Measurements from ENCODE around the gene GP9. TPM values are rescaled to one million over a fixed set of nuclear protein-coding genes. Genes with fewer than 3 reads are reported as not detected.

The GP9 gene
- total and polyA plus RNA-seq, 9 of the 15 experiments (the other 6 are each of a cell fraction or from before 2014, with no cell fraction given) = not detected

DNA sequence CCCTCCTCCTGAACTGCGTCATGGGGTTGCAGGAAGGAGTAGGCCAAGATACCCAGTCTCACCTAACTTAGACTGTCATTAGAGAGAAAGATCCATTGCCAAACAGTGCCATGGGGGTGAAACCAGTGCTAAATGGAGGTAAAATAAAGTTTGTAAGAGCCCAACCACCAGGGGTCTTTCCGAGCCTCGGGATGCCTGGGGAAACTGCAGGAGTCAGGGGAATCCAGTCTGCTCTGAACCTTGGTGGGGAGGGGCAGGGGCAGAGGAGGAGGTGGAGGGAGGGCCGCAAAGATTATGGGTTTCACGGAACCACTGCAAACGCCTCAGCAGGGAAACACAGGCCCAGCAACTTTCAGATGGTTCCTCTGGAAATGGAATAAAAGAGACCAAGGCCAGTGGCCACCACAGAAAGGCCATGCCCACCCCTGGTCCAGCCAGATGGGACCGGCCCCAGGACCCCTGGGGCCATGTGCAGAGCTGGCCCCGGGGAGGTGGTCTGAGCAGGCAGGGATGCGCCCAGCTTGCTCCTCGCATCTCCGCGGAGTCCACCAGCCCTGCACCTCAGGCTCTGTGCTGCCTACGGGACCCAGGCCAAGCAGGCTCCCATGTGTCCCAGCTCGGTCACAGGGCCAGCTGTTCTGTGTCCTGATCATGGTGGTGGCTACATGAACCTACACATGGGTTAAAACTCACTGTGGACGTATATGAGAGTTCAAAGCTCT lies 19.8 kb upstream of the GP9 start:
- POLR2A ChIA-PET = interaction anchor here (1.0 kb wide), 1 partner anchor 8 kb away, joined by 3 read pairs; no protein-coding TSS in a partner anchor
- in situ Hi-C loops (cut with MboI) = no loop called here
- CTCF ChIA-PET (ENCODE audit: low intra/inter-chr PET ratio) = no interaction called here
- no peaks in the 10 kb centered on the region for H3K36me3 ChIP-seq (ENCODE audit: control insufficient read depth, insufficient read depth, low read length)
- H3K9ac ChIP-seq (ENCODE audit: insufficient read depth in 1 of 2, low read depth in 2 of 2, low read length in 2 of 2) = no peak overlapping the region
- no TSS peak for BruUV-seq (replicated peaks)
- no peaks in the 10 kb centered on the region for H4K20me1 ChIP-seq (replicated peaks; ENCODE audit: control insufficient read depth, insufficient read depth, low read length)
- DNase-seq (ENCODE audit: extremely low read depth in 1 of 4, low spot score in 3 of 4) (no peak), FAIRE-seq (no peak), ATAC-seq (no peak)
- H3K27ac ChIP-seq (ENCODE audit: extremely low read depth, low read depth, low read length) = no peak overlapping the region
- H2AFZ ChIP-seq (ENCODE audit: low read depth, low read length) = no peak overlapping the region
- WGBS (ENCODE audit: insufficient coverage, low coverage, missing lambda C conversion rate) = 51% methylated on average over 9 of the region's 15 CpGs
- intact Hi-C loops (cut with micrococcal nuclease) = no loop called here
- H3K9me3 ChIP-seq (replicated peaks; ENCODE audit: control insufficient read depth, insufficient read depth, low read depth, low read length) = no peaks in the 10 kb centered on the region; the same call in 1 of the 2 replicates
- H3K27me3 ChIP-seq (ENCODE audit: control insufficient read depth in 2 of 2, insufficient read depth in 2 of 2, low read length in 2 of 2) = peaks cover 0 to 9% of the 10 kb centered on the region in 2 experiments; a peak in 2 of 5 replicates
- H3K4me2 ChIP-seq (ENCODE audit: insufficient read depth, low read length) = no peak overlapping the region
- no peaks in the 10 kb centered on the region for H3K79me2 ChIP-seq (ENCODE audit: control insufficient read depth, insufficient read depth, low read length)
- H3K4me1 ChIP-seq (replicated peaks in 1 of 2; ENCODE audit: control insufficient read depth in 2 of 2, insufficient read depth in 2 of 2, low read length in 2 of 2) = peaks cover 0 to 10% of the 10 kb centered on the region in 2 experiments; a peak in 2 of 5 replicates
- no peak overlapping the region for H3K4me3 ChIP-seq
- H3K9me1 ChIP-seq (ENCODE audit: control insufficient read depth, insufficient read depth, low read length) = no peaks in the 10 kb centered on the region
- TF ChIP-seq SMARCC2 (IDR thresholded peaks at IDR 0.05; ENCODE audit: low read depth) = no peak
- TF ChIP-seq RUNX1 (IDR thresholded peaks at IDR 0.05; ENCODE audit: low read depth) = no peak
- no peak for TF ChIP-seq RBM14 (IDR thresholded peaks at IDR 0.05; ENCODE audit: borderline replicate concordance, insufficient read depth, low read depth, low read length)

GRCh38 chr3:129045675-129046036 lies 14.9 kb upstream of the GP9 start:
- Histone ChIP-seq H3K4me2 (ENCODE audit: insufficient read depth, low read length) (no peak overlapping the region), H3K27me3 (ENCODE audit: control insufficient read depth in 2 of 2, insufficient read depth in 2 of 2, low read length in 2 of 2) (no peaks in the 10 kb centered on the region), H3K9me3 (replicated peaks; ENCODE audit: control insufficient read depth, insufficient read depth, low read depth, low read length) (no peaks in the 10 kb centered on the region; the same call in 1 of the 2 replicates), H3K9ac (ENCODE audit: insufficient read depth in 1 of 2, low read depth in 2 of 2, low read length in 2 of 2) (no peak overlapping the region), H3K9me1 (ENCODE audit: control insufficient read depth, insufficient read depth, low read length) (no peaks in the 10 kb centered on the region), H3K27ac (ENCODE audit: extremely low read depth, low read depth, low read length) (no peak overlapping the region), H3K79me2 (ENCODE audit: control insufficient read depth, insufficient read depth, low read length) (no peaks in the 10 kb centered on the region), H3K4me1 (replicated peaks in 1 of 2; ENCODE audit: control insufficient read depth in 2 of 2, insufficient read depth in 2 of 2, low read length in 2 of 2) (peaks cover 0 to 3% of the 10 kb centered on the region in 2 experiments; a peak in 1 of 5 replicates), H3K36me3 (ENCODE audit: control insufficient read depth, insufficient read depth, low read length) (no peaks in the 10 kb centered on the region), H2AFZ (ENCODE audit: low read depth, low read length) (no peak overlapping the region), H3K4me3 (no peak overlapping the region), H4K20me1 (replicated peaks; ENCODE audit: control insufficient read depth, insufficient read depth, low read length) (no peaks in the 10 kb centered on the region)
- FAIRE-seq (no peak), ATAC-seq (no peak), DNase-seq (ENCODE audit: extremely low read depth in 1 of 4, low spot score in 3 of 4) (no peak)
- in situ Hi-C loops (cut with MboI) (no loop called here), intact Hi-C loops (cut with micrococcal nuclease) (no loop called here)
- no CpG with 5 or more reads among the region's 43 CpGs for WGBS (ENCODE audit: insufficient coverage, low coverage, missing lambda C conversion rate)
- POLR2A ChIA-PET = no interaction called here
- CTCF ChIA-PET (ENCODE audit: low intra/inter-chr PET ratio) = no interaction called here
- BruUV-seq (replicated peaks) = no TSS peak
- no peak for TF ChIP-seq ZC3H4 (CRISPR knock-in tag; IDR thresholded peaks at IDR 0.05; ENCODE audit: borderline replicate concordance)
- TF ChIP-seq RCOR1 (IDR thresholded peaks at IDR 0.05; ENCODE audit: borderline replicate concordance in 1 of 2, low read depth in 2 of 2, low read length in 2 of 2) = no peak
- TF ChIP-seq MIER1 (IDR thresholded peaks at IDR 0.05; ENCODE audit: low read depth) = no peak
- TF ChIP-seq FOXK2 (conservative IDR thresholded peaks at IDR 0.05 in 1 of 2, IDR thresholded peaks at IDR 0.05 in 1 of 2; ENCODE audit: low read depth in 2 of 2) = no peak
- TF ChIP-seq ZNF134 (CRISPR knock-in tag; conservative IDR thresholded peaks at IDR 0.05) = no peak
